Neutrophil (primary cell): Measurements from ENCODE around the gene INAFM1.
A peak's percentile ranks its signal among the peaks of the same experiment; 100 is the strongest.
"Not testable (repeated sequence)": the region's sequence is repeated elsewhere in the genome, so short reads cannot be mapped to it uniquely, and the experiment has no call there.

ENCODE experiments used
- H3K27ac ChIP-seq: fragments of 200-600 bp; sonication (generic); 2 replicates; pipeline ENCODE4 v1.5.1; 2016; ENCODE audit warnings: mild to moderate bottlenecking, moderate library complexity
- H3K27me3 ChIP-seq: fragments of 200-600 bp; sonication (generic); 2 replicates; pipeline ENCODE4 v1.6.0; 2016; ENCODE audit warnings: mild to moderate bottlenecking
- H3K36me3 ChIP-seq: fragments of 200-600 bp; sonication (generic); 2 replicates; pipeline ENCODE4 v1.5.1; 2017
- H3K4me1 ChIP-seq, 2 experiments: fragments of 200-600 bp in 1 of 2; sonication (generic) in 1 of 2; 1 replicate in 1 of 2; 2 replicates in 1 of 2; pipeline versions ENCODE4 v1.5.1 to v1.6.1; 2013 to 2016; ENCODE audit warnings: low read depth in 1 of 2, low read length in 1 of 2, mild to moderate bottlenecking in 1 of 2, moderate library complexity in 1 of 2; ENCODE audit not compliant: control insufficient read depth in 1 of 2, insufficient read depth in 1 of 2
- H3K4me3 ChIP-seq, 2 experiments: fragments of 200-600 bp in 1 of 2; sonication (generic) in 1 of 2; 1 replicate in 1 of 2; 2 replicates in 1 of 2; pipeline ENCODE4 v1.5.1; 2013 to 2016; ENCODE audit warnings: low read depth in 1 of 2, low read length in 1 of 2, mild to moderate bottlenecking in 1 of 2, moderate library complexity in 1 of 2
- H3K9me3 ChIP-seq: fragments of 200-600 bp; sonication (generic); 2 replicates; pipeline ENCODE4 v1.5.1; 2016
- TF ChIP-seq, protein P1 (sequence below): fragments of 200-600 bp; sonication (generic); IDR thresholded peaks from 2 replicates; pipeline ENCODE4 v1.5.1; 2016; ENCODE audit warnings: antibody characterized with exemption

INAFM1 gene

DNA sequence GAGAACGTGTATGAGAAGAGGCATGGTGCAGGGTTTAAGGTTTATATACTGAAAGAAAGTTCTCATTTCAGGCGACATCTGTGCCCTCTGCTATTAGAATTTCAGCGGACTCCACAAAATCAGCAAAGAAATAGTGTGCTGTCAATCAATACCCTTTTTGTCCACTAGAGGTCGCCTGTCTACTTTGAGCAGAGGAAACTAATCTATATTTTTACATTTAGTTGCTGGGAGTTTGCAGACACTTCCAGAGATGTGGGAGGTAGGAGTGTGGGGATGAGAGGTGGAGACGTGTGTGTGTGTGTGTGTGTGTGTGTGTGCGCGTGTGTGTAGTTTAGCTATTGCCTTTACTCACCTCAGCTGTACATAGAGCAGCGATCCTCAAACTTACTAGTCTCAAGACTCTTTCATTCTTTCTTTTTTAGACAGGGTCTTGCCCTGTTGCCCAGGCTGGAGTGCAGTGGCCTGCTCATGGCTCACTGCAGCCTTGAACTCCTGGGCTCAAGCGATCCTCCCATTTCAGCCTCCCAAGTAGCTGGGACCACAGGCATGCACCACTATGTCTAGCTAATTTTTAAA is 9.7 kb downstream of the INAFM1 start:
- H3K9me3 ChIP-seq, result no peaks in the 10 kb centered on the region
- no peaks in the 10 kb centered on the region for H3K36me3 ChIP-seq
- H3K27ac ChIP-seq, result no peak overlapping the region
- no peak overlapping the region for H3K4me3 ChIP-seq
- peaks cover 0 to 4% of the 10 kb centered on the region in 2 experiments for H3K4me1 ChIP-seq
- H3K27me3 ChIP-seq, result no peaks in the 10 kb centered on the region
- TF ChIP-seq, protein P1, sequence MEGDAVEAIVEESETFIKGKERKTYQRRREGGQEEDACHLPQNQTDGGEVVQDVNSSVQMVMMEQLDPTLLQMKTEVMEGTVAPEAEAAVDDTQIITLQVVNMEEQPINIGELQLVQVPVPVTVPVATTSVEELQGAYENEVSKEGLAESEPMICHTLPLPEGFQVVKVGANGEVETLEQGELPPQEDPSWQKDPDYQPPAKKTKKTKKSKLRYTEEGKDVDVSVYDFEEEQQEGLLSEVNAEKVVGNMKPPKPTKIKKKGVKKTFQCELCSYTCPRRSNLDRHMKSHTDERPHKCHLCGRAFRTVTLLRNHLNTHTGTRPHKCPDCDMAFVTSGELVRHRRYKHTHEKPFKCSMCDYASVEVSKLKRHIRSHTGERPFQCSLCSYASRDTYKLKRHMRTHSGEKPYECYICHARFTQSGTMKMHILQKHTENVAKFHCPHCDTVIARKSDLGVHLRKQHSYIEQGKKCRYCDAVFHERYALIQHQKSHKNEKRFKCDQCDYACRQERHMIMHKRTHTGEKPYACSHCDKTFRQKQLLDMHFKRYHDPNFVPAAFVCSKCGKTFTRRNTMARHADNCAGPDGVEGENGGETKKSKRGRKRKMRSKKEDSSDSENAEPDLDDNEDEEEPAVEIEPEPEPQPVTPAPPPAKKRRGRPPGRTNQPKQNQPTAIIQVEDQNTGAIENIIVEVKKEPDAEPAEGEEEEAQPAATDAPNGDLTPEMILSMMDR, result peak; percentile 88

DNA sequence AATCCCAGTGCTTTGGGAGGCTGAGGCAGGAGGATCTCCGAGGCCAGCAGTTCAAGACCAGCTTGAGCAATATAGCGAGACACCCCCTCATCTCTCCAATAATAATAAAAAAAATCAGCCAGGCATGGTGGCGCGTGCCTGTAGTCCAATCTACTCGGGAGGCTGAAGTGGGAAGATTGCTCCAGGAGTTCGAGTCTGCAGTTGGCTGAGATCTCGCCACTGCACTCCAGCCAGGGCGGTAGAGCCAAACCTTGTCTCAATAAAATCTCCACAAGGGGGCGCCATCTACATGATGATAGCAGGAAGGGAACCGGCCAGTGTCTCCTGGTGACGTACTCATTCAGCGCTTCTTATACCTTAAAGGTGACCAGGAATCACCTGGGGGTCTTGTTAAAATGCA is 21.4 kb downstream of the INAFM1 start:
- Histone ChIP-seq H3K4me1 (peaks cover 17 to 40% of the 10 kb centered on the region in 2 experiments), H3K27me3 (no peaks in the 10 kb centered on the region), H3K4me3 (no peak overlapping the region), H3K36me3 (no peaks in the 10 kb centered on the region), H3K9me3 (no peaks in the 10 kb centered on the region), H3K27ac (peak overlapping the region; percentile 55)
- TF ChIP-seq, protein P1, result peak; percentile 79

DNA sequence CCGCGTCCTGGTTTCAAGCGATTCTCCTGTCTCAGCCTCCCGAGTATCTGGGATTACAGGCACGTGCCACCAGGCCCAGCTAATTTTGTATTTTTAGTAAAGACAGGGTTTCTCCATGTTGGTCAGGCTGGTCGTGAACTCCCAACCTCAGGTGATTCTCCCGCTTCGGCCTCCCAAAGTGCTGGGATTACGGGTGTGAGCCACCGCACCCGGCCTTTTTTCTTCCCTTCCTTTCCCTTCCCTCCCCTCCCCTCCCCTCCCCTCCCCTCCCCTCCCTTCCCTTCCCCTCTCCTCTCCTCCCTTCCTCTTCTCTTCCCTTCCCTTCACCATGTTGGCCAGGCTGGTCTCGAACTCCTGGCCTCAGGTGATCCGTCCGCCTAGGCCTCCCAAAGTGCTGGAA is 26.2 kb downstream of the INAFM1 start:
- not testable (repeated sequence) for H3K36me3 ChIP-seq, H3K27me3 ChIP-seq, H3K4me3 ChIP-seq, H3K9me3 ChIP-seq
- H3K27ac ChIP-seq, result peak overlapping the region; percentile 92
- peaks cover 49 to 57% of the 10 kb centered on the region in 2 experiments for H3K4me1 ChIP-seq

DNA sequence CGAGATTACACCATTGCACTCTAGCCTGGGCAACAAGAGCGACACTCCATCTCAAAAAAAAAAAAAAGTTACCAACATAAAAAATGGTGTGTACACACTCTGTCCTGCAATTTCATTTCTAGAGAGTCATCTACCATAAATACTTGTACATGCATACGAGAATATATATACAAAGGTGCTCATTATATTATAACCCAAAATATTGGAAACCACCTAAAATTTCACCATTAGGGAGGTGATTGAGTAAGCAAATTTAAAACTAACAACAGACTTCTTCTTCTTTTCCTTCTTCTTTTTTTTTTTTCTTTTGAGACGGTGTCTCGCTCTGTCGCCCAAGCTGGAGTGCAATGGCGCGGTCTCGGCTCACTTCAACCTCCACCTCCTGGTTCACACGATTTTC is 27.6 kb downstream of the INAFM1 start:
- Histone ChIP-seq H3K27me3 (no peaks in the 10 kb centered on the region), H3K9me3 (no peaks in the 10 kb centered on the region), H3K27ac (peak overlapping the region; percentile 92), H3K4me1 (peaks cover 52 to 57% of the 10 kb centered on the region in 2 experiments), H3K36me3 (no peaks in the 10 kb centered on the region), H3K4me3 (peak overlapping the region in 1 of 2 experiments; percentile 24)
- TF ChIP-seq, protein P1, result no peak

DNA sequence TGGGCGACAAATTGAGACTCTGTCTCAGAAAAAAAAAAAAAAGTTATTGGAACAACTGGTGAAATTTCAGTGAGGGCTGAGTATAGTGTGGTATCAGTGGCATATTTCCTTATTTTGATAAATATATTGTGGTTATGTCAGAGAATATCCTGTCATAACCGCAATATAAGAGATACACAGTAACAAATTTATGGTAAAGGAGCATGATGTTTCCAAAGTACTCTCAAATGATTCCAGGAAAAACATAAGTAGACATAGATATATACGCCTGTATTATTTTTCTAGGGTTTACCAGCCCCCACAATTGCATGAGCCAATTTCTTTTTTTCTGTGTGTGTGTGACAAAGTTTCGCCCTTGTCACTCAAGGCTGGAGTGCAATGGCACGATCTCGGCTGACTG is 29.3 kb downstream of the INAFM1 start:
- Histone ChIP-seq H3K27ac (peak overlapping the region; percentile 11), H3K4me1 (peaks cover 69 to 73% of the 10 kb centered on the region in 2 experiments), H3K9me3 (no peaks in the 10 kb centered on the region), H3K36me3 (no peaks in the 10 kb centered on the region), H3K4me3 (no peak overlapping the region), H3K27me3 (no peaks in the 10 kb centered on the region)
- TF ChIP-seq, protein P1, result no peak

DNA sequence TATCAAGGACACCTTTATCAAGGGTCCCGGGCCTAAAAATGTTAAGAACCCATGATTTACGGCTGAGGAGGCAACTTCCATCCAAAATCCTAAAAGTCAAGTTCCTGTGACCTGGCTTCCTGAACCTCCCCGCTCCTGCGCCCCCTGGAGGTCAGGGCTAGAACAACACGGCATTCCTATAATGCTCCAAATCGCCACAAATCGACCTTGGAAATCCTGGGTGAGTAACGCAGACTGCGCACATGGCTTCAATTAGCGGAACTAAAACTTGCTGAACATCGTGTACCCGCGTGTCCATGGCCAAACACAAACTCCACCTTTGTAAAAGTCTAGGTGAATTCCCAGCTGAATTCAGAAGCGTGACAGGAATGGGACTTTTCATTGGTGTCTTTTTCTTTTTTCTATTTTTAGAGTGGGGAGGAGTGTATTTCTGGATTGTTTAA is 30.6 kb downstream of the INAFM1 start:
- Histone ChIP-seq H3K4me3 (no peak overlapping the region), H3K27ac (peak overlapping the region; percentile 48), H3K4me1 (peaks cover 68 to 70% of the 10 kb centered on the region in 2 experiments), H3K36me3 (no peaks in the 10 kb centered on the region), H3K9me3 (no peaks in the 10 kb centered on the region), H3K27me3 (no peaks in the 10 kb centered on the region)
- TF ChIP-seq, protein P1, result peak; percentile 96
